Measurements from ENCODE around the gene MYF6.

GRCh38 chr12:80708975-80709328 lies 1.5 kb downstream of the MYF6 start:
- TF ChIP-seq CTCF (conservative IDR thresholded peaks at IDR 0.05; ENCODE audit: low read length): no peak
- TF ChIP-seq EZH2phosphoT487 (IDR thresholded peaks at IDR 0.05; ENCODE audit: borderline replicate concordance, low read depth, low read length): no peak

Data from OCI-LY7 (cell line).